Fibroblast of skin of right biceps (primary cell): ENCODE measurements around the gene TAAR5.
"Not testable (repeated sequence)": the region's sequence is repeated elsewhere in the genome, so short reads cannot be mapped to it uniquely, and the experiment has no call there.

Source experiments
- DNase-seq: peaks from one replicate; pipeline ENCODE4 v3.0.0-alpha.2; 2013

Gene TAAR5, protein sequence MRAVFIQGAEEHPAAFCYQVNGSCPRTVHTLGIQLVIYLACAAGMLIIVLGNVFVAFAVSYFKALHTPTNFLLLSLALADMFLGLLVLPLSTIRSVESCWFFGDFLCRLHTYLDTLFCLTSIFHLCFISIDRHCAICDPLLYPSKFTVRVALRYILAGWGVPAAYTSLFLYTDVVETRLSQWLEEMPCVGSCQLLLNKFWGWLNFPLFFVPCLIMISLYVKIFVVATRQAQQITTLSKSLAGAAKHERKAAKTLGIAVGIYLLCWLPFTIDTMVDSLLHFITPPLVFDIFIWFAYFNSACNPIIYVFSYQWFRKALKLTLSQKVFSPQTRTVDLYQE

DNA sequence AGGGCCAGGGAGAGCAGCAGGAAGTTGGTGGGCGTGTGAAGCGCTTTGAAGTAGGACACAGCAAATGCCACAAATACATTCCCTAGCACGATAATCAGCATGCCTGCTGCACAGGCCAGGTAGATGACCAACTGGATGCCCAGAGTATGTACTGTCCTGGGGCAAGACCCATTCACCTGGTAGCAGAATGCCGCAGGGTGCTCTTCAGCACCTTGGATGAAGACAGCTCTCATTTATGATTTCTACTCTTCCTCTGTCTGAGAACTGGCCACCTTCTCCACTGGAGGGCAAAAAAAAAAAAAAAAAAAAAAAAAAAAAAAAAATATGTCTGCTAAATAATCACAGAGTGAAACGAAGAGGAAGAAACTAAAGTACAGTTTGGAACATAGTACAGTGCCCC, at the start of gene TAAR5:
TSS of gene TAAR5 (minus strand) at position 288 of the 400 bp plus-strand sequence. CDS start at position 233, 55 bp downstream.
- no peak for DNase-seq

DNA sequence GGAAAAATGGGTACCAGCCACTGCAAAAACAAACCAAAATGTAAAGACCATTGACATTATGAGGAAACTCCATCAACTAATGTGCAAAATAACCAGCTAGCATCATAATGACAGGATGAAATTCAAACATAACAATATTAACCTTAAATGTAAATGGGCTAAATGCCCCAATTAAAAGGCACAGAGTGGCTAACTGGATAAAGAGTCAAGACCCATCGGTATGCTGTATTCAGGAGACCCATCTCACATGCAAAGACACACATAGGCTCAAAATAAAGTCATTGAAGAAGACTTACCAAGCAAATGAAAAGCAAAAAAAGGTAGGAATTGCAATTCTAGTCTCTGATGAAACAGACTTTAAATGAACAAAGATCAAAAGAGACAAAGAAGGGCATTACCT, 47.6 kb upstream of the TAAR5 start:
- not testable (repeated sequence) for DNase-seq

- DNase-seq, result not testable (repeated sequence)
Observed at GRCh38 chr6:132635906-132636305, 46.4 kb upstream of the TAAR5 start.

DNA sequence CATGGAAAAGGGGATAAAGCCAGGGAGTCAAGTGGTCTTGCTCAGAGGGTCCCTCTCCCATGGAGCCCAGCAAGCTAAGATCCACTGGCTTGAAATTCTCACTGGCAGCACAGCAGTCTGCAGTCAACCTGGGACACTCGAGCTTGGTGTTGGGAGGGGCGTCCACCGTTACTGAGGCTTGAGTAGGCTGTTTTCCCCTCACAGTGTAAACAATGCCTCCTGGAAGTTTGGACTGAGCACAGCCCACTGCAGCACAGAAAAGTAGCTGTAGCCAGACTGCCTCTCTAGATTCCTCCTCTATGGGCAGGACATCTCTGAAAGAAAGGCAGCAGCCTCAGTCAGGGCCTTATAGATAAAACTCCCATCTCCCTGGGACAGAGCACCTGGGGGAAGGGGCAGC, 45.7 kb upstream of the TAAR5 start:
- not testable (repeated sequence) for DNase-seq

- no peak for DNase-seq
Observed at GRCh38 chr6:132634796-132635195, 45.3 kb upstream of the TAAR5 start.

- DNase-seq, result no peak
Observed at GRCh38 chr6:132633362-132633761, 43.8 kb upstream of the TAAR5 start.

DNA sequence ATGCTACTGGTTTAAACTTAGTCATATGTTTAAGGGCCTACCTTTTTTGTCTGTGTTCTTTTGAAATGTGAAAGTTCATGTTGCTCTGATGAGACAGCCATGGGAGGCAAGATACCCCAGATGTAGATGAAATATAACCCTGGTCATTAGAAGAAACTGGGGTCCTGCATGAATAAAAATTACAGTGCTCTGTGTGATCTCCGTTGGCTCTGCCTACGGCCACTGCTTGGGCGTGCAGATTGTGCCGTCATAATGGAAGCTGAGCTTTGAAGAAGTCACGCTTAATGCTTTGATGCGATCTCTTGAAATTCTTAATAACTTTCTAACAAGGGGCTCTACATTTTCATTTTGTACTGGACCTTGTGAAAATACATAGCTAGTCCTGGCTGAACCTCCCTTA, 34.6 kb upstream of the TAAR5 start, which contains the start of gene TAAR2:
TSS of gene TAAR2 (minus strand) at position 101 of the 400 bp plus-strand sequence. CDS start at position 101, 0 bp downstream.
- no peak for DNase-seq

- DNase-seq, result no peak
Observed at GRCh38 chr6:132623106-132623845, 33.7 kb upstream of the TAAR5 start.

- no peak for DNase-seq
Observed at GRCh38 chr6:132616677-132617076, 27.1 kb upstream of the TAAR5 start.

DNA sequence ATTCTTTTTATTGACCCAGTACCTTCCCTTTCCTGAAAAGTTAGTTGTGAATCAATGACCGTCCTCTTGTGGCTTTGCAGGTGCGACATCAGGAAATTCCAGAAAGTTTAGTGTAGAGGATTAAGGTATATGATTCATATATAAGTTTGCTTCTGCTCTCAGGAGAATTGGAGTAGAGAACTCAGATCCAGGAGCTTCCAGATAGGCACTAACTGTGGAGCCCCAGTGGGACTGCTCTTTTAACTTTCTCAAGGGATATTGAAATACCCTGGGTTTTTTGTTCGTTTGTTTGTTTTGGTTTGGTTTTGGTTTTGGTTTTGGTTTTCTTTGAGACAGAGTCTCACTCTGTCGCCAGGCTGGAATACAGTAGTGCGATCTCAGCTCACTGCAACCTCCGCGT, 25.0 kb upstream of the TAAR5 start:
- DNase-seq, result no peak

DNA sequence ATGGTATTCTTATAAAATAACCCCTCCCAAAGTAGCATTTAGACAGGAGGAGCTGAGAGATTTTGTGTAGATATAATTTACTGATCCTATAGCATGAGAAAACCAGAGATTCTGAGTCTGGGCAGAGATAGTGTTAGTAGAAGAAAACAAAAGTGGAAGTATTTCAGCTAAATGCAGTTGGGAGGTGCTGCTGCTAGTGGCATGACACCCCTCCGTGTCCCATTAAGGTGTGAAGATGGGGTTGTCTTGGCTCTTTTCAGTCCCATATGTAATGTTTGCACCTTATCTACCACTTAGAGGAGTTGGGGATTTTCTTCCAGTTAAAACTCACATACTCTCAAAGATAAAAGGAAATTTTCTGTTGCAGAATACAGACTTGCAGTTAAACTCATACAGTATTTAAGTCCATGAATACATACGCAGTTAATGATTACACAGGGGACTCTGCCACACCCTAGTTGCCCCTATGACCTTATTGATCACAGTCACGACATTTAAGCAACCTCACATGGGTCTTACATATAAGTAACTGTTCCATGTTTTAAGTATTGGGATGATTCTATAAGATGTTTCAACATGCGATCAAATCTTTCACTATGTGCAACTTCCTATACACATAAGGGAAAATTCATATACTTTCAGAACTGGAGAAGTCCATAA, 23.0 kb upstream of the TAAR5 start:
- DNase-seq, result no peak

DNA sequence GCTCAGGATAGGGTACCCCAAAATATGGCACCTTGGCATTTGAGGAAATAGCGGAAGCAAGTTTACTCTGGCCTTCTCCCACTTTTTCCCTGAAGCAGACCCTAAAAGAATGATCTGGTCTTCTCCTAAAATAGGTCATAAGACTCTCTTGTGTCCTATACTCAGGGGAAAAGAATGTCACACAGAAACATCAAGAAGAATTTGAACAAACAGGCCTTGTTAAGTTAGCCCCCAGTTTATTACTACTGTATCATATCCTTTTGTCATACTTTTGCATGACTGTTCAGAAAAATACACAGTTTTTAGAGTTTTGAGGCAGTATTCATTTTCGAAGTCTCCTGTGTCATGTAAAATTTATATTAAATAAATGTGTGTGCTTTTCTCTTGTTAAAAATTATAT, 22.1 kb upstream of the TAAR5 start:
- DNase-seq, result no peak

DNA sequence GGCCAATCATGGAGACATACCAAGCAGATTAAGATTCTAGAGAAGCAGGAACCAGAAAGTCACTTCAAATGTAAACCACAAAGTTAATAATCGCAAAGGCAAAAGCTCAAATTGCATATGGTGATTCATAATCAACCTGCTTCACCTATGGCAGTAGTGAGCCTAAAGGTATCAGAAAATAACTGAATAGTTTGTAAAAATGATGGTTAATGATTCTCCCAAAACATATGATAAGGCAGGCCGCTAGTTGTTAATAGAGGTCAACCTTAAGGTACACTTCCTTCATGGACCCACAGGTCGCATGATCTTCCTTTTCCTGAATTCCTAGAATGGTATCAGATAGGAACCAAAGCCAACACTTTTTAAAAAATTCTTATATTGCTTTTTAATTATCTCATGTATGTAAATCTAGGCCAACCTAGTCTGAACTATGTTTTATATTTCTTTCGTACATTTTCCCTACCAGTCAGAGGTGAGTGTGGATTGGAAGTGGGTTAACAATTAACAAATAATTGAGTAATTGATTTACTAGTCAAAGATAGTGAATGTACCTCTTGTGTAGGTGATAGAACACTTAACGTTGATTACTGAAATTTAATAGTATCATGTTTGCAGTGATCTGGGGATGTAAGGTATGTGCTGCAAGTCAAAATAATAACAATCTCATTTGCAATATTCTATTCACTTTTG, 18.1 kb upstream of the TAAR5 start:
- DNase-seq, result no peak

- DNase-seq, result no peak
Observed at GRCh38 chr6:132604635-132605152, 15.2 kb upstream of the TAAR5 start.

GRCh38 chr6:132600900-132601299, 11.4 kb upstream of the TAAR5 start:
- not testable (repeated sequence) for DNase-seq

GRCh38 chr6:132598473-132598872, 8.9 kb upstream of the TAAR5 start:
- DNase-seq, result no peak

DNA sequence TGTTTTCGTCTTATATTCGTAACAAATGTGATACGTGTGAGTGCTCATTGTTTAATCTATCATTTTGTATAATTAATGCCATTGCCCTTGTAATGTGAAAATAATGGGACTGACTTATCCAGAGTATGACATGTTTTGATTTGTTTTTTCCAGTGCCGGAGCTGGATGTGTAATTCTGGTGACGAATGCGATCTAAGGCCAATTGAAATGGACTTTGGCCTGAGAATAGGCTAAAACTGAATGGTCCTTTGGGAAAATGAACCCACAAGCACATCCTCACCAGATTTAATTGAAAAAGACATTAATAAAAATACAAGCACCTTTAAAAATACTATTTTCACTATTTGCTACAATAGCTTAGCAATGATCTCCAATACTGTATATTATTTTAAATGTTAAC, 6.7 kb upstream of the TAAR5 start:
- DNase-seq, result no peak

- no peak for DNase-seq
Observed at GRCh38 chr6:132592855-132593254, 3.3 kb upstream of the TAAR5 start.

DNA sequence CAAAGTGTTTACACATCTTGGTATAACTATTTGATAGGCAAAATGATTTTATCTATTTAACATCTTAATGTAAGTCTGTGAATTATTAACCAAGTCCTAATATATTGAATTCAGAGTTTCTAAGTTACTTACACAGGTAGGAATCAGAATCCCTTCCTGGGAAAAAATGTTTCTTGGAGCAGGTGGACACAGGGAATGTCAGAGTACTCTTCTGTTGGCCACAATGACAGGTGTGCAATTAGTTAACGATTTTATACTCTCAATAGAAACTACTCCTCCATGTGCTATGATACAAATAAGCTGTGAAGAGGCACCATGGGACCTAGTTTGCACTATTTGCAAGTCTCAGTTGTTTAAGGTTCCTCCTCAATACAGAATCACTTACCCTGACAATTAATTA, 821 bp upstream of the TAAR5 start:
- no peak for DNase-seq

GRCh38 chr6:132587424-132587823, 2.1 kb downstream of the TAAR5 start:
- no peak for DNase-seq

DNA sequence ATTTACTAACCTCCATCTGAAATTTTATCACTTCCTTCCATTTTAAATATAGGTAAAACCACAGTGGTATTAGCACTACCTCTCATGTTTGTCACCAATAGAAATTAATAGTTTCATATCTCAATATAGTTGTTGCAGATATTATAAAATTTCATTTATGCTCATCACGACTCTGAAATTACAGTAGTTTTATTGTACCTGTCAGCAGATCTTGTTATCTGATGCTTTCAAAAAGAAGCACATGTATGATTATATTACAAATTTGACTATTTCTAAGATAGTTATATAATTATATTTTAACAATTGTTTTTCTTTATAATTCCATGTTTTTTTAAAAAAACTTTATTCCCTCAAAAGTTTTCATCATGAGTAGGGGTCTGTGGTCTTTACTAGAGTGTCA, 4.8 kb downstream of the TAAR5 start:
- no peak for DNase-seq

GRCh38 chr6:132571774-132572173, 17.8 kb downstream of the TAAR5 start:
- DNase-seq, result no peak

DNA sequence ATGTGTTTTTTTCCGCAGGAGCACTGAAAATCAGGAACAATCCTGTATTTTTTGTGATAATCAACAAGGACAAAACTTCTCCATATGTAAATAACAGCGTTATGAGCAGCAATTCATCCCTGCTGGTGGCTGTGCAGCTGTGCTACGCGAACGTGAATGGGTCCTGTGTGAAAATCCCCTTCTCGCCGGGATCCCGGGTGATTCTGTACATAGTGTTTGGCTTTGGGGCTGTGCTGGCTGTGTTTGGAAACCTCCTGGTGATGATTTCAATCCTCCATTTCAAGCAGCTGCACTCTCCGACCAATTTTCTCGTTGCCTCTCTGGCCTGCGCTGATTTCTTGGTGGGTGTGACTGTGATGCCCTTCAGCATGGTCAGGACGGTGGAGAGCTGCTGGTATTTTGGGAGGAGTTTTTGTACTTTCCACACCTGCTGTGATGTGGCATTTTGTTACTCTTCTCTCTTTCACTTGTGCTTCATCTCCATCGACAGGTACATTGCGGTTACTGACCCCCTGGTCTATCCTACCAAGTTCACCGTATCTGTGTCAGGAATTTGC, 19.2 kb downstream of the TAAR5 start, which contains the start of gene TAAR6:
TSS of gene TAAR6 (plus strand) at position 102 of the 557 bp plus-strand sequence. CDS start at position 102, 0 bp downstream.
- no peak for DNase-seq
